Spinal cord (tissue), 10 donors: ENCODE measurements around the gene SHISAL1. TPM values are rescaled to one million over a fixed set of nuclear protein-coding genes. Genes with fewer than 3 reads are reported as not detected.
A peak's percentile ranks its signal among the peaks of the same experiment; 100 is the strongest.

ENCODE experiments used
- DNase-seq, 6 donors: peaks; one replicate each; pipeline versions ENCODE4 v3.0.0 to v3.0.0-alpha.2; 2013 to 2015; ENCODE audit warnings: low spot score in 6 of 6, low read depth in 4 of 6
- H3K27ac ChIP-seq: one replicate; pipeline ENCODE4 v1.5.1; 2013; ENCODE audit warnings: low read depth, low read length, control low read depth
- H3K27me3 ChIP-seq: one replicate; pipeline ENCODE4 v1.6.1; 2013; ENCODE audit warnings: low read length; ENCODE audit not compliant: control insufficient read depth, insufficient read depth
- H3K36me3 ChIP-seq: one replicate; pipeline ENCODE4 v1.6.1; 2013; ENCODE audit warnings: low read length; ENCODE audit not compliant: control insufficient read depth, insufficient read depth
- H3K4me1 ChIP-seq: one replicate; pipeline ENCODE4 v1.6.1; 2013; ENCODE audit warnings: low read length; ENCODE audit not compliant: control insufficient read depth, insufficient read depth
- H3K4me3 ChIP-seq: one replicate; pipeline ENCODE4 v1.5.1; 2013; ENCODE audit warnings: low read depth, low read length, control low read depth
- H3K9me3 ChIP-seq: one replicate; pipeline ENCODE4 v1.6.1; 2013; ENCODE audit warnings: low read length; ENCODE audit not compliant: control insufficient read depth, insufficient read depth
- WGBS: methylation state at CpG from one replicate; pipeline ENCODE4 v1.1.5; 2013; ENCODE audit warnings: missing lambda C conversion rate; ENCODE audit not compliant: insufficient coverage; 5-methylcytosine and 5-hydroxymethylcytosine counted together
- polyA plus RNA-seq, 2 donors: library from polyadenylated mRNA; unstranded; fragments of 120-200 nt; gene quantifications; one replicate each; pipeline ENCODE4 v1.2.1, GENCODE V29; 2013; ENCODE audit not compliant: insufficient read length in 2 of 2
- total RNA-seq, 2 donors: library from RNA; depleted of rRNA in 1 of 2; stranded (reverse); fragments of 120-200 nt in 1 of 2; fragments of >200 nt in 1 of 2; gene quantifications; one replicate each; pipeline versions ENCODE4 v1.2.3 to v1.2.4, GENCODE V29; 2013 to 2014
- donor health status: healthy.

SHISAL1 gene
- total and polyA plus RNA-seq, 4 donors: 8.2 to 17.0 (median 13.7) TPM

GRCh38 chr22:44297470-44298061, 15.2 kb downstream of the SHISAL1 start:
- Histone ChIP-seq H3K27ac (no peak overlapping the region), H3K4me3 (no peak overlapping the region), H3K4me1 (peaks cover 35% of the 10 kb centered on the region), H3K9me3 (no peaks in the 10 kb centered on the region), H3K27me3 (no peaks in the 10 kb centered on the region), H3K36me3 (peaks cover 20% of the 10 kb centered on the region)
- DNase-seq: peak in 2 of 6 donors; percentile 44 to 87
- WGBS: 39% methylated on average over 6 of the region's 14 CpGs

- no peak overlapping the region for H3K4me3 ChIP-seq
- peaks cover 27% of the 10 kb centered on the region for H3K36me3 ChIP-seq
- no peak for DNase-seq
- H3K27ac ChIP-seq: no peak overlapping the region
- H3K27me3 ChIP-seq: no peaks in the 10 kb centered on the region
- 86% methylated on average over 1 of the region's 3 CpGs for WGBS
- peaks cover 31% of the 10 kb centered on the region for H3K4me1 ChIP-seq
- no peaks in the 10 kb centered on the region for H3K9me3 ChIP-seq
Measured at GRCh38 chr22:44295406-44295805, 17.3 kb downstream of the SHISAL1 start.

GRCh38 chr22:44293876-44294275, 18.9 kb downstream of the SHISAL1 start:
- Histone ChIP-seq H3K4me1 (peaks cover 34% of the 10 kb centered on the region), H3K36me3 (peaks cover 19% of the 10 kb centered on the region), H3K27me3 (no peaks in the 10 kb centered on the region), H3K4me3 (no peak overlapping the region), H3K9me3 (no peaks in the 10 kb centered on the region), H3K27ac (no peak overlapping the region)
- 36% methylated on average over 4 of the region's 6 CpGs for WGBS
- DNase-seq: peak in 1 of 6 donors; percentile 95

- H3K4me3 ChIP-seq: no peak overlapping the region
- no peaks in the 10 kb centered on the region for H3K9me3 ChIP-seq
- no peaks in the 10 kb centered on the region for H3K27me3 ChIP-seq
- peaks cover 25% of the 10 kb centered on the region for H3K4me1 ChIP-seq
- DNase-seq: no peak
- no peak overlapping the region for H3K27ac ChIP-seq
- WGBS: 92% methylated on average over 8 of the region's 12 CpGs
- H3K36me3 ChIP-seq: peaks cover 13% of the 10 kb centered on the region
Measured at GRCh38 chr22:44293034-44293433, 19.7 kb downstream of the SHISAL1 start.

- Histone ChIP-seq H3K27ac (no peak overlapping the region), H3K27me3 (no peaks in the 10 kb centered on the region), H3K4me3 (no peak overlapping the region), H3K4me1 (peaks cover 25% of the 10 kb centered on the region), H3K9me3 (no peaks in the 10 kb centered on the region), H3K36me3 (peaks cover 17% of the 10 kb centered on the region)
- WGBS: 90% methylated on average over 10 of the region's 10 CpGs
- DNase-seq: no peak
Measured at GRCh38 chr22:44292521-44292920, 20.2 kb downstream of the SHISAL1 start.

- DNase-seq: peak in 1 of 6 donors; percentile 70
- no peak overlapping the region for H3K27ac ChIP-seq
- H3K9me3 ChIP-seq: no peaks in the 10 kb centered on the region
- H3K27me3 ChIP-seq: no peaks in the 10 kb centered on the region
- WGBS: 50% methylated on average over 18 of the region's 21 CpGs
- peaks cover 21% of the 10 kb centered on the region for H3K36me3 ChIP-seq
- H3K4me3 ChIP-seq: no peak overlapping the region
- H3K4me1 ChIP-seq: peaks cover 27% of the 10 kb centered on the region
Measured at GRCh38 chr22:44291674-44292360, 20.9 kb downstream of the SHISAL1 start.

- Histone ChIP-seq H3K9me3 (no peaks in the 10 kb centered on the region), H3K4me3 (no peak overlapping the region), H3K4me1 (peaks cover 33% of the 10 kb centered on the region), H3K36me3 (peaks cover 23% of the 10 kb centered on the region), H3K27me3 (no peaks in the 10 kb centered on the region), H3K27ac (no peak overlapping the region)
- DNase-seq: no peak
- 77% methylated on average over 5 of the region's 8 CpGs for WGBS
Measured at GRCh38 chr22:44291265-44291664, 21.5 kb downstream of the SHISAL1 start.

- no peak overlapping the region for H3K27ac ChIP-seq
Measured at GRCh38 chr22:44289414-44290171, 23.2 kb downstream of the SHISAL1 start.

GRCh38 chr22:44288913-44289312, 23.8 kb downstream of the SHISAL1 start:
- Histone ChIP-seq H3K27ac (no peak overlapping the region), H3K4me1 (peaks cover 34% of the 10 kb centered on the region), H3K36me3 (peaks cover 38% of the 10 kb centered on the region), H3K27me3 (no peaks in the 10 kb centered on the region), H3K9me3 (no peaks in the 10 kb centered on the region), H3K4me3 (no peak overlapping the region)
- no peak for DNase-seq
- WGBS: 72% methylated on average over 3 of the region's 4 CpGs

More at GRCh38 chr22:44289414-44290171, 23.2 kb downstream of the SHISAL1 start:
- Histone ChIP-seq H3K9me3 (no peaks in the 10 kb centered on the region), H3K36me3 (peaks cover 34% of the 10 kb centered on the region), H3K4me1 (peaks cover 34% of the 10 kb centered on the region), H3K27me3 (no peaks in the 10 kb centered on the region), H3K4me3 (no peak overlapping the region)
- 62% methylated on average over 8 of the region's 13 CpGs for WGBS
- DNase-seq: no peak
